ENCODE data around the gene TTLL9.
"Not testable (repeated sequence)": the region's sequence is repeated elsewhere in the genome, so short reads cannot be mapped to it uniquely, and the experiment has no call there.

The TTLL9 gene, protein sequence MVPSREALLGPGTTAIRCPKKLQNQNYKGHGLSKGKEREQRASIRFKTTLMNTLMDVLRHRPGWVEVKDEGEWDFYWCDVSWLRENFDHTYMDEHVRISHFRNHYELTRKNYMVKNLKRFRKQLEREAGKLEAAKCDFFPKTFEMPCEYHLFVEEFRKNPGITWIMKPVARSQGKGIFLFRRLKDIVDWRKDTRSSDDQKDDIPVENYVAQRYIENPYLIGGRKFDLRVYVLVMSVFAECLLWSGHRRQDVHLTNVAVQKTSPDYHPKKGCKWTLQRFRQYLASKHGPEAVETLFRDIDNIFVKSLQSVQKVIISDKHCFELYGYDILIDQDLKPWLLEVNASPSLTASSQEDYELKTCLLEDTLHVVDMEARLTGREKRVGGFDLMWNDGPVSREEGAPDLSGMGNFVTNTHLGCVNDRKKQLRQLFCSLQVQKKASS

DNA sequence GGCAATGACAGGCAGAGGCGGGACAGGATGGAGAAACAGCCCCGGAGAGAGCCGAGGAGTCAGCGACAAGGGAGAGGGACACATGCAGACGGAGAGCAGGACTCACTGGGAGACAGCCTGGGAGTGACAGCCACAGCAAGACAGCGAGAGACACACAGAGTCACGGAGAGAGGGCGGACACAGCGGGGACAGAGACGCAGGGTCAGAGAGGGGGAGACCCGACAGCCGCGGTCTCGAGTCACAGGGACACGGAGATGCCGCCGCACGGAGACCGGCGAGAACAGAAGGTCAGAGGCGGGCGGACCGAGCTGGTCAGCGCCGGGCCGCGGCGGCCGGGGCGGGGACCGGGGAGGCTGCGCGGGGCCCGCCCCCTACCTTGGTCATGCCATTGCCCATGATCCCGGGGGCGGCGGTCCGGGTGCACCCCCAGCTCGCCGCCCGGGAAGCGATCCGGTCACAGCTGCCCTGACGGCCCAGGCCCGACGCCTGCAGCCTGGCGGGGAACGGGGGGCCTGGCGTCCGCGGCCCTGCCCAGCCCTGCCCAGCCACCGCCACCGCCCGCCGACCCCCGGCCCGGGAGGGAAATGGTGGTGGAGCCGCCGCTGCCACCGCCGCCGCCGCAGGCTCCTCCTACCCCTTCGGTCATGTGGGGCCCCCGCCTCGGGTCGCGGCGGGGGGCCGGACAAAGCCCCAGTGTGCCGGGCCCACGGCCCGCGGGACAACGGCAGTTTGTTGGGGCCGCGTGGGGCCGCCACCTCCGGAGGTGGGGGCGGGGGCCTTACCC lies at the start of gene TTLL9, which contains the start of gene DUSP15:
TSS of gene TTLL9 (plus strand) at position 693 of the 784 bp plus-strand sequence. CDS start 493 bp downstream, outside the sequence.
TSS of gene DUSP15 (minus strand) at position 586 of the 784 bp plus-strand sequence. CDS start at position 396, 190 bp downstream.
- no peak for TF ChIP-seq ZNF274 (IDR thresholded peaks at IDR 0.05; ENCODE audit: low read depth, low read length)

DNA sequence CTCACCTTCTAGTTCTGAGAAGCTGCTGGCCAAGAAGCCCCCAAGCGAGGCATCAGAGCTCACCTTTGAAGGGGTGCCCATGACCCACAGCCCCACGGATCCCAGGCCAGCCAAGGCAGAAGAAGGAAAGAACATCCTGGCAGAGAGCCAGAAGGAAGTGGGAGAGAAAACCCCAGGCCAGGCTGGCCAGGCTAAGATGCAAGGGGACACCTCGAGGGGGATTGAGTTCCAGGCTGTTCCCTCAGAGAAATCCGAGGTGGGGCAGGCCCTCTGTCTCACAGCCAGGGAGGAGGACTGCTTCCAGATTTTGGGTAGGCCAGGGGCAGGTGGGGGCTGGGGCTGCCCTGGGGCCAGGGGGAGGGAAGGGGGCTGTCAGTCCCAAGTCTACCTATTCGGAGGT lies 49.0 kb upstream of the TTLL9 start:
- no peak for TF ChIP-seq ZNF274 (IDR thresholded peaks at IDR 0.05; ENCODE audit: low read depth, low read length)

More for the DNA sequence above, at the start of gene TTLL9, which contains the start of gene DUSP15:
- peak within 1 kb of the TSS; percentile 49 for H3K4me3 ChIP-seq (ENCODE audit: low read length)

DNA sequence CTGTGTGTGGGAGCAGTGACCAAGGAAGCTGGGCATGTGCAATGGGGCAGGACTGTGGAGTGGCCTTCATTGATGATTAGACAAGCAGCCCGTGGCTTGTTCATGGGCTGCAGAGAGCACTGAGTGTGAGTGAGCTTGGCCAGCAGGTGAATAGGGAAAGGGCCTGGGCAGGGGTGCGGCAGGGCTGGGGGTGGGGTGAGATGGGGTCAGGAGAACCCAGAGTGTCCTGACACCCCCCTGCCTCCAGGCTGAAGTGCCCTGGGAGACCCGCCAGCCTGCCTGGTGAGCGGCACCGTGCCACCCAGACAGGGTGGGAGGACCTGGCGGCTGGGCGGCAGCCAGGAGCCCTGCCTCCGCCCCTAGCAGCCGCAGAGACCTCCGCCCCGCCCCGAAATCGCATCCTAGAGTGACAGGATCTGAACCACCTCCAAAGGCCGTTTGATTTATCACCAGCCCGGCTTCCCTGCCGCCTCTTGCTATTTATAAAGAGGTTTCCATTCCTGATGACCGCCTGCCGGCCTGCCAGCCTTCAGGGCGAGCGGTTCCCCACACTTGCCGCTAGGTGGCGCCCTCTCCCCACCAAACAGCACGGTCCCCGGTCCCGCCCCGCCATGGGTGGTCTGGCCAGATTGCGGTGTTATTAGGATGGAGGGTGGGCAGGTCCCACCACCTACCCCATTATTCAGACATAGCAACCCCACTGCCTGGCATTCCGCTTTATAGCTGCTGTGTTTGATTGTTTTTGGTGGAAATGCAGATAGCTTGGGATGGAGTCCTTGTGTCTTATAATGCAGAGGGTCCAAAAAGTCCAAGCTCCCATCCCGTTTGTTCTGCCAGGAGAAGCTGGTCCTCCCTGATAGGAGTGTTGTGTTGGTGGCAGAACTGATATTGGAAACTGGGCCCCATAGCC lies 47.8 kb upstream of the TTLL9 start:
- H3K4me3 ChIP-seq (ENCODE audit: low read length), result no peak overlapping the region

More for the DNA sequence above, 49.0 kb upstream of the TTLL9 start:
- no peak overlapping the region for H3K4me3 ChIP-seq (ENCODE audit: low read length)

DNA sequence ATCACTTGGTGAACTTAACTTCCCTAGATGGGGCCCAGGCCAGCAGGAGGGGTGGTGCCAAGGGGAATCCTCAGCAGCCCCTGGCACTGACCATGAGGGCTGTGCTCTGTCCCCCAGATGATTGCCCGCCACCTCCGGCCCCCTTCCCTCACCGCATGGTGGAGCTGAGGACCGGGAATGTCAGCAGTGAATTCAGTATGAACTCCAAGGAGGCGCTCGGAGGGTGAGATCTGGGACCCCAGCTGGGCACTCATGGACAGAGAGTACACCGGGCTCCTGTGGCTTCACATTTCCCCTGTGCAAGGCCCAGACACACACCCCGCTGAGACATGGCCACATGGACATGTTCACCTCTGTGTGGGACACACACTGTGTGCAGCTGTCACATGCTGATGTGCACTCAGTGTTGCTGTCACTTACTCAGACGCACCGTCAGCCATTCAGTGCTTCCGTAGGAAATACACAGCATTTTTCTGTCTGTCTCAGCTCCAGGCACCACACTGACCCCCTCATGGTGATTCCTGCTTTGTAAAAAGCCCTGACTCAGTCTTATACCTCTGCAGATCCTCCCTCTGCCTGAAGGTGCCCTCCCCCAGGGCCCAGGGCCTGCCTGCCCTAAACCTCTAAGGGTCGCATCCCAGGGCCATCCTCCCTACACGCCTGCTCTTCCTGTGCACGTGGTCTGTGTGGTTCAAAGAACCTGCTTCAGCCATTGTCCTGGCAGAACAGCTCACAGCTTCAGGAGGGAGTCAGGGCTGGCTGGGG lies 46.9 kb upstream of the TTLL9 start:
- no peak for TF ChIP-seq ZNF274 (IDR thresholded peaks at IDR 0.05; ENCODE audit: low read depth, low read length)
- H3K4me3 ChIP-seq (ENCODE audit: low read length), result no peak overlapping the region

More for the DNA sequence above, 47.8 kb upstream of the TTLL9 start:
- no peak for TF ChIP-seq ZNF274 (IDR thresholded peaks at IDR 0.05; ENCODE audit: low read depth, low read length)

DNA sequence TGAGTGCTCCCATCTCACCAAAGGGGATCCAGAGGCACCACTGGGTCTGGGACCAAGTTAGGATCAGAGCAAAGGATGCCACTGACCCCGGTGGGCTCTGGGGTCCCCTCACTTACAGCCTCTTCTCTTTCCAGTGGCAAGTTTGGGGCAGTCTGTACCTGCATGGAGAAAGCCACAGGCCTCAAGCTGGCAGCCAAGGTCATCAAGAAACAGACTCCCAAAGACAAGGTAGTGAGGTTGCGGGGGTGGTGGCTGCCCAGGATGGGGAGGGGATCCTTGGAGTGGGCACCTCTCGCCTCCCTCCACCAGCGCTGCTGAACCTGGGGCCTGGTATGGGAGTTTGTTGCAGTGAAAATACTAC lies 46.3 kb upstream of the TTLL9 start:
- H3K4me3 ChIP-seq (ENCODE audit: low read length), result no peak overlapping the region
- TF ChIP-seq ZNF274 (IDR thresholded peaks at IDR 0.05; ENCODE audit: low read depth, low read length), result no peak

DNA sequence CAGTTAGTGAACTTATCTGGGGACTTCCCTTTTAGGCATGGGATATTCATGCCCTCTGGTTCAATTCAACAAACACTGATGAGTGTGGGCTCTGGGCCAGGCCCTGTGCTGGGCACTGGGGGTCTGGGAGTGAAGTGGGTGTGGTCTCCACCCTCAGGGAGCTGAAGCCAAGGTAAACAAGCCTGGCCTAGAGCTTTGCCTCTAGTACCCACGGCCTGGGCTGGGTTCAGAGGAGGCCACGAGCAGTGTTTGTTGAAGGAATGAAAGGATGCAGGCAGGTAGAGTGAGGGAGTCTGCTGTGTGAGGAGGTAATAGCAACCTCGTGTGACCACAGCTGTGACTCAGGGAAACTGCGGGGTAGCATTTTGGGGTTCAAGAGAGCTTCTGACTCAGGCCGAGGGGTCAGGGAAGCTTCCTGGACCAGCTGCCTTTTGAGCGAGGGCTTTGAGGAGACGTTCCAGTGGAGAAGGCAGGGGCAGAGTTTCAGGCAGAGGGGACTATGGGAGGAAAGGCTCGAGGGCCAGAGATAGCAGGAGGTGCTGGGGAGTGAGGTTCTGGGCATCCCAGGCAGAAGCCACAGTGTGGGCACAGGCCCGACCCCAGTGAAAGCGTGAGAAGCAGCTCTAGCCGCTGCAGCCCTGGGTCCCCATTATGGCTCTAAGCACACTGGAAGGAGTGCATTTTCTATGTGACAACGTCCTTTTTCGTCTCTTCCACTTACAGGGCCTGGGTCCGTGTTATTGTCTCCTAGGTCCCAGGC lies 45.7 kb upstream of the TTLL9 start:
- no peak overlapping the region for H3K4me3 ChIP-seq (ENCODE audit: low read length)
- TF ChIP-seq ZNF274 (IDR thresholded peaks at IDR 0.05; ENCODE audit: low read depth, low read length), result no peak

DNA sequence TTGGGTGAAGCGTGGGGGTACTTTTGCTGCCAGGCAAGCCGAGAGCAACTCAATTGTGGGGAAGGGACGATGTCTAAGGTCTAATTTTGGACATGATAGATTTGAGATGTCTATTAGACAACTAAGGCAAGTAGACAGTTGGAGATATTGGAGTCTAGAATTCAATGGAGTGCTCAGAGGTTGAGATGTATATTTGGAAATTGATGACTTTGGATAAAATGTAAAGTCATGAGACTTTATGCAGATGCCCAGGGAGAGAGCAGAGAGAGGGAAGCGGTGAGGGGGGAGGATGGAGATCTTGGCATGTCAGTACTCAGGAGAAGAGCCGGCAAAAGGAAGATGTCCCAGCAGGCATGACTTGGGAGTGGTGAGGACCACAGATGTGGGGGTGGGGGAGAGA lies 44.4 kb upstream of the TTLL9 start:
- no peak for TF ChIP-seq ZNF274 (IDR thresholded peaks at IDR 0.05; ENCODE audit: low read depth, low read length)
- H3K4me3 ChIP-seq (ENCODE audit: low read length), result no peak overlapping the region

DNA sequence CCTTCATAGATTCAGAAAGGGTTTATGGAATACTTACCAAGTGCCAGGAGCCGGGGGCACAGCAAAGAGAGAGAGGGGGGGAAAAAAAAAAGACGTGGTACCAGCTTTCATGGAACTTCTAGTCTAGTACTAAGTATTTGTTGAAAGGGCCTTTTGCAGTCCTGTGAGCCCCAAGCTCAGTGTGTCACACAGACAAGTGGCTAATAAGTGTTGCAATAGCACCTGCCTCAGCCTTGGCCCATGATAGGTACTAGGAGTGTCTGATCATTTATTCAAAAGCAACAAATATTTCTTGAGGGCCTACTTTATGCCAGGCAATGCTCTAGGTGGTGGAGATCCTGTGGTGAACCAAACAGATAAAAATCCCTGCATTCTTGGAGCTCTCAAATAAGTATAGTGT lies 43.4 kb upstream of the TTLL9 start:
- no peak overlapping the region for H3K4me3 ChIP-seq (ENCODE audit: low read length)
- no peak for TF ChIP-seq ZNF274 (IDR thresholded peaks at IDR 0.05; ENCODE audit: low read depth, low read length)

DNA sequence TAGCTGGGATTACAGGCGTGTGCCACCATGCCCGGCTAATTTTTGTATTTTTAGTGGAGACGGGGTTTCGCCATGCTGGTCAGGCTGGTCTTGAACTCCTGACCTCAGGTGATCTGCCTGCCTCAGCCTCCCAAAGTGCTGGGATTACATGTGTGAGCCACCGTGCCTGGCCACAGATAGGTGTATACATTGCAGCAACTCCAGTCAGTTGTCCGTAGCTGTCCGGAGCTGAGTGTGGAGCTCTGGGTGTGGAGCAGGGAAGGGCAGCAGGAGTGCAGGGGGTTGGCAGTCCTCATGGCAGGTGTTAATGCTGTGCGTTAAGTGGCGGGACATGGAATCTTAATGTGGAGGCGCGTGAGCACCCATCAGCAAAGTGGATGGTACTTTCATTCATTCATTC lies 42.4 kb upstream of the TTLL9 start:
- H3K4me3 ChIP-seq (ENCODE audit: low read length), result not testable (repeated sequence)

DNA sequence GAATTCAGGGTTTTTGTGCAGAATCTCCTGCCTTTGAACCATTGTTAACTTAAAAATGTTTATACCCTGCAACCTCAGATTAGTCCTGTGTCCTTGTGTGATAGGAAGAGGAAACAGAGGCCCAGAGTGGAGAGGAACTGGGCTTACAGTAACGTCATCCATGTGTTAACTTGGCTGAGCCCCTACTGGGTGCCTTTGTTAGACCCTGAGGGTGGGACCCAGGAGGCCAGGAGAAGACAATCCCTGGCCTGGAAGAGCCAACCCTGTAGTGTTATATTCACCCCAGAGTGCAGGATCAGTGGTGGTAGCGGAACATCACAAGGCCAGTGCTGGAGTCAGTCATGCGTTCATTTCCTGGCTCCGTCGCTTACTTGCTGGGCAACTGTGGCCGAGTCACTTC lies 40.7 kb upstream of the TTLL9 start:
- no peak overlapping the region for H3K4me3 ChIP-seq (ENCODE audit: low read length)
- TF ChIP-seq ZNF274 (IDR thresholded peaks at IDR 0.05; ENCODE audit: low read depth, low read length), result no peak

DNA sequence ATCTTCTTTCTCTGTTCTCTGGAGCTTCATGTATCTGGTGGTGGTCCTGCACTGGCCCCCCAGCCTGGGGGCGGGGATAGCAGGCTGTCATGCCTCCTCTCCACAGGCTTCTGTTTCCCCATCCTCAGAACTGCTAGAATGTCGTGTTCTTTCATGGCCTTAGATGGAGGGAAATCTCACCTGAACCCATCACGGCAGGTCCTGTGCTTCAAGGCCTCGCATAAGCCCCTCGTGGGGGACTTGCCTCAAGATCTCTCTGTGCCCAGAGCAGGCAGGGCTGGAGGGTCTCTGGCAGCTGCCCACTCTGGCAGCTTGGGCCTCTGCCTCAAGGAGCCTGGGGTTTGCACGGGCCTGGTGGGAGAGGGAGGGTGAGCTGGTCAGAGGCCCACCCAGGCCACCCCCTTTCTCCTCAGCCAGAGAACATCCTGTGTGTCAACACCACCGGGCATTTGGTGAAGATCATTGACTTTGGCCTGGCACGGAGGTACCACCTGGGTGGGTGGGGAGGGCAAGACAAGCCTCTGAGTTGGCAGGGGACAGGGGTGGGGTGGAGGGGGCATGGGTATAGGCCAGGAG lies 39.9 kb upstream of the TTLL9 start:
- H3K4me3 ChIP-seq (ENCODE audit: low read length), result no peak overlapping the region
- TF ChIP-seq ZNF274 (IDR thresholded peaks at IDR 0.05; ENCODE audit: low read depth, low read length), result no peak

DNA sequence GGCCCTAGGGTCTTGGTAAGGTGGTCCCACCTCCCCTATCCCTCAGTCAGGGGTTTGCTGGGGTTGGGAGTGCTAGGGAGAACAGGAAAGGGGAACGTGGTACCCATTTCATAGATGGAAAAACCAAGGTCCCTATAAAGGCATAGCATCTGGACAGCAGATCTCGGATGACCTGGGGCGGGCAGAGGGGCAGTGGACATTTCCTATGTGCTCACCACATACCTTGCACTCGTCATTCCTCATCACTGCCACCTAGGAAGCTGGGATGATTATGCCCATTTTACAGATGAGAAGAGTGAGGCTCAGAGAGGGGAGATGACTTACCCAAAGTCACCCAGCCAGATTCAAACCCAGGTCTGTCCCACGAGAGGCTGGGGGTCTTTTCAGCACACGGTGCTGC lies 39.2 kb upstream of the TTLL9 start:
- H3K4me3 ChIP-seq (ENCODE audit: low read length), result no peak overlapping the region
- no peak for TF ChIP-seq ZNF274 (IDR thresholded peaks at IDR 0.05; ENCODE audit: low read depth, low read length)

All from GM08714 (cell line).